NCI-H1694 treated with DMSO at 0.1 percent for 48 hours (cell line): ENCODE results near the gene GALNT14.

Experiments used
- DNase-seq: peaks from one replicate; lab custom pipeline; 2025; lab: John Stamatoyannopoulos, UW

The GALNT14 gene

DNA sequence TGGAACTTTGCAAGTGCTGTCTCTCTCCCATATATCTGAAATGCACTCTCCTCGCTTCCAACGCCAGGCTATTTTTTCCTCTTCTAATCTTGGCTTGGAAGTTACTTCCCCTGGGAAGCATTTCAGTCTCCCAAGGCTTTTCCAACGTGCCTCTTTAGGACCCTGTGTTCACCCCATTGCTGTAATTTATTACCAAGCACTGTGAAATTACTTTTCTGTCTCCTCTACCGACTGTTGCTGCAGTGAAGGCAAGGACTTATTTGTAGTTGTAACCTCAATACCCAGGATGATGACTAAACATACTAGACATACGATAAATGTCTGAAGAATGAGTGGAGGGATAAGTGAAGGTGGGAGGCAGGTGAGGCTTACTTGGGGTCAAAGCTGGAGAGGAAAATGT is 163.7 kb downstream of the GALNT14 start:
- no peak for DNase-seq

DNA sequence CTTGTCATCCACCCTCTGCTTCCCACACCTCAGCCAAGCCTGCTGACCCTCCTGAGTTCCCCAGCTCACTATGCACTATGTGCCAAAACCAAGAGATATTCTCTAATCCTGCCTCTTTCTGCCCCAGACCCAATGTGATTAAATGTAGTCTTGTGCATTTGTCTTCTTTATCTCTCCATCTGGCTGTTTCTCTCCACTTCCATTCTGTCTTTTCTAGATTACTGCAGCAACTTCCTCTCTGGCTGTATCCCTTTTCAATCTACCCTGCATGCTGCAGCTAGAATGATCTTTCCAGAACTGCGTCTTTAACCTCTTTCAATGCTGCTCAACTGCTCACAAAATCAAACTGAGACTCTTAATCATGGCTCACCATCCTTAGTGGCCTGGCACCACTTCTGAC is 164.1 kb downstream of the GALNT14 start:
- DNase-seq = no peak

DNA sequence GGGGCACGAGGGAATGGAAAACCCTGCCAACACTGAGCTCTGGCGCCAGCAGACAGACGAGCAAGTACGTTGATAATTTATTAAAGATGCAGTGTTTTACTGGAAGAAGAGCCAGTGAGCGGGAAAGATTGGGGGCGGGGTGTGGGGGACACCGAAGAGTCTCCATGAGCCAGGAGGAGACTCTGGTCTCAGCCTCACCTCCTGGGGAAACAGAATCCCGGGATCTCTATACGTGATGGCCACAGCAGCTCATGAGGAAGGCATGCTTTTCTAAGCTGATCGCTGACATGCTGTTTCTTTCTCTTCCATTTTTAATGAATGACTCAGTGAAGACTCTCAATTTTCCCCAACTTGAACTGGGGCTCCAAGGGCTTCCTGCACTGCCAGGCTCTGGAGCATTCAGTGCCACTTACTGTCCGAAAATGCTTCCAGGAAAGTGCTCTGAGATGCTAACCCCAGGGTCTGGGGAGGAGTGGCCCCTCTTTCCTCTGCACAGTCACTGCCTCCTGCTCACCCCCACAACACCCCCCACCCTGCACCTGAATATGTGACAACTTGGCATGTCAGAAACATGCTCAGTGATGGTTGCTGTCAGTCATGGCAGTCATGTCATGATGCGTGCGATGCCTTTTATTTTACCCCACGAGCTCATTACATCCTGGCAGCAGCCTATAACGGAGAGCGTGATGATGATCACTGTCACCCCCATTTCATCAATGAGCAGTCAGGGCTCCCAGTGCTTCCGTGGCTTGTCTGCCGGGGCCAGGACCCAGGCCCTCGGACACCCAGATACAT is 166.8 kb downstream of the GALNT14 start:
- DNase-seq = no peak

DNA sequence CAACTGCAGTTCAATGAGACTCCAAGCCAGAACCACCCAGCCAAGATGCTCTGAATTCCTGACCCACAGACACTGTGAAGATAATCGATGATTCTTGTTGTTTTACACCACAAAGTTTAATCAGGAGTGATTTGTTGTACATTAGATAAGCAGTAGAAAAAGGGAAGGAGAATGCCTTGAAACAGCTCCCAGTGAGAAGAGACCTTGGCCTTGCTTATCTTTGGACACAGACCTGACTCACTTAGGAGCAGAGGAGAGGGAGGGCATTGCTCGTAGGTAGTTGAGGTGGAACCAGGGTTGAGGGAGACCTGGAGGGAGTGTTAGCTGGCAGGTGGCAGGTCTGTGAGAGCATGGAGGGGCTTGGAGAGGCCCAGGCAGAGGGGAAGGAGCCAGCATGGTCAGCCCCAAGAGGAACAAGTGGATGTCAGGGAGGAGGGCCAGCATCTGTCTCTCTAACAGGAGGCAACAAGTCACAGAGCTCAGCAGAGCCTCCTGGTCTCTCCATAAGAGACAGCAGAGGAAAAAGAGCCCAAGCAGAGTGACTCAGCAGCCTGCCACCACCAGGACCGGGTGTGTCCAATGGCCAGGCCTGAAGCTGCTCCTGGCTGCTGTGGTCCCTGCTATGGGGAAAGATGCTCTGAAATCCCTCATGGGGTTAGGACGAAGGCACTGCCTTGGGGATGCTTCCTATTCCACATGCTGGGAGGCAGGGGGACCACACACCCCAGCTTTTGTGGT is 169.4 kb downstream of the GALNT14 start:
- DNase-seq = no peak

DNA sequence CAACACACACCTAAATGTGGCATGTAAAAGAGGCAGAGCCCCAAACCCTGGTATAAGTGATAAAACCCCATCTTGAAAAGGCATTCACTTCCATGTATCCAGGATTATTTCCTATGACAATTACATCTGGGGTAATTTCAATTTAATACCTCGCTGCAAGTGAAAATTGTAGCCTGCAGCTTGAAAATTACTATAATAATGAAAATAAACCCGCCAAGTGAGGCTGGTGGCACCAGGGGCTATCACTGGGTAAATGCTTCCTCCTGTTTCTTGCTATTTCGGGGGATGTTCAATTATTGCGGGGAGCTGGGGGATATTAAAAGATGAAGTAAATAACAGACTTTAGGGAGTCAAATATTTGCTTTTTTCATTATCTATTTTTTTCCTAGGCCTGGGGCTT is 171.5 kb downstream of the GALNT14 start:
- no peak for DNase-seq

DNA sequence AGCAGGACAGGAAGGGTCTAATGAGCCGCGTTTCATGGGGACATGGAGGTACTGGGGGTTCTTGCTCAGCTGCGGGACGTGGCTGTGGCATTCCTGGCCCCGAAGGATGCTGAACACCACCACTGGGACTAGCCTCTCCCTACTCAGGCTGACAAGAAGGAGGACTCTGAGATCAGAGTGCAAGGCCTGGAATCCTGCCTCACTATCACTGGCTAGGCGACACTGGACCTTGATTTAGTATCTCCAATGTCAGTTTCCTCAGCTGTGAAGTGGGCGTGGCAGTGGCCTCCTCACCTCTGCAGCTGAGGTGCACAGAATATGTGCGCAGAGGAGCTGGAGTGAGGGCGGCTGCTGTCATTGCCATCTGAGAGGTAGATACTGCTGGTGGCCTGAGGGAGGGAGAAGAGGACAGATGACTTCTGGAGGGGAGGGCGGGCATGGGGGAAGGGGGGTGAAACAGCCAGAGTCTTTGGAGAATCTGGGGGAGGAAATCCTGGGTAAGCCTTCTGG is 173.2 kb downstream of the GALNT14 start:
- no peak for DNase-seq

DNA sequence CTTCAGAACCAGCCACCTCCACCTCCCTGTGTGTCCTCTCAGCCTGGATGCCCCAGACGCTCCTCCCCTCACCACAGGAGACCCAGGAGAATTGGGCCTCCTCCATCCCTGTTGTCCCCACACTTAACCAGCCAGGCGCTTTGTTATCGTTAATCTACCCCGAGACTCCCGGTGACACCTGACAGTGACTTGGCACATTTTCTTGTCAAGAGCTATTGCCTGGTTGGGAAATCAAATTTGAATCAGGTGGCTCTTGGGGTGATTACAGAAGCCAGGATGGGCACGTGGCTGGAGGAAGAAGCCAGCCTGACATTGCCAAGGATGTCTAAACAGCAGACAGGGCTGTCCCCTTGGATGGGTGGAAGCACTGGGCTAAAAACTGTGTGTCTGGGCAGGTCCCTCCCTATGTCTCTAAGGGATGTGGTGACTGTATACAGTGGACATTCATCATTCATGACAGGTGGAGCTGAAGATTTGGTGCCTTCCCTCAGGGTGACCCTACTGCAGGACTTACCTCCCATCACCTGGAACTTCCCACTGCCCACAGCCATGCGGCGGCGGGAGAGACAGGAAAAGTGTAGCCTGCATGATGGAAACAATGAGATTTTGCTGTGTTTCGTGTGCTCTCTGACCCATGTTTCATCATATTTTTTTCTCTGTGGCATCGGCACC is 173.8 kb downstream of the GALNT14 start:
- DNase-seq = no peak

DNA sequence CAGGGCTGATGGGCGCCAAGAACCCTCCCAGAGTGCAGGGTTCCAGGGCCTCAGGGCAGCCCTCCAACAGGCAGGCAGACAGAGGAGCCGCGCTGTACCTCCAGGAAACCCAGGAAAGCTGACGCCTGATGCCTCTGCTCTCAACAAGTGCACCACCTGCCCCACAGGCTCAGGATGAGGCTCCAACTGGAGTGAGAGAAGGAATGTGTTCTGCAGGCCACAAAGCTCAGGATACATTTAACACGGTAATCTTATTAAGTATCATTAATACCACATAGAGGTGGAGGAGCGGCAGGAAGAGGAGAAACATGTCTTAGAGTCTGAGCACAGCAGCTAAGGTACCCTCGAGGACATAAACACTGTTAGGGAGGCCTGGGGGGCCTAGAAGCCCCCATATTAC is 175.1 kb downstream of the GALNT14 start:
- no peak for DNase-seq

DNA sequence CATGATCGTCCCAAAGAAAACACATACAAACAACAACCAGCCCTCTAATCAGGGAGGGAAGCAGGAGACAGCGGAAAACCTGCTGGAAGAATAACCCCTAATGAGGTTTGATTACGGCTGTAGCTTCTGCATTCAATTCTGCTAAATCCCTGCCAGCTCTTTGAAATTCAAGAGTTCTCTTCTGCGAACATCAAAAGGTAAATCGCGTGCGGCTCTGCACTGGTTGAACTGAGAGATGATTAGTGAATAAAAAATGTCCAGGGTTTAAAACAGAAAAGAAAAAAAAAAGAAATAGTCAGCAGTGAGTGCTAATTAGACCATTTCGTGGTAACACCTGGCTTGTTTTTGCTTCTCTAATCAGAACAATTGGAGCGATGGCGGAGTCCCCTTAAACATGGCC is 178.0 kb downstream of the GALNT14 start:
- no peak for DNase-seq

DNA sequence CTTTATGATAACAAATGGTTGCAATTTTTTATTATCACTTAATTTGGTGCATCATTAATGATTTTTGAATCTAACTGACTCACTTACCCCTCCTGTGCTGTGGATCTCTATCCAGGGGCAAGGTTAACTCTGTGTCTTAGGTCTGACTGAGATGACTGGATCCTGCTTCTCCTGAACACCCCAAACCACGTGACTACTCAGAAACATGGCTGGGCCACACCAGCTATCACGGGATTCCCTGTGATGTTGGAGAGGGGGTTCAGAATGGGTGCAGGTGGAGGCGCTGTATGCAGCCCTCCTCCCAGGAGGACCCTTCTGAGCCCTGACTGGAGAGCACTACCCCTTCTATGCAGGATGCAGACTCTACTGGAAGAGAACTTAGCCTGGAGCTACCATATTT is 178.6 kb downstream of the GALNT14 start:
- DNase-seq = no peak

DNA sequence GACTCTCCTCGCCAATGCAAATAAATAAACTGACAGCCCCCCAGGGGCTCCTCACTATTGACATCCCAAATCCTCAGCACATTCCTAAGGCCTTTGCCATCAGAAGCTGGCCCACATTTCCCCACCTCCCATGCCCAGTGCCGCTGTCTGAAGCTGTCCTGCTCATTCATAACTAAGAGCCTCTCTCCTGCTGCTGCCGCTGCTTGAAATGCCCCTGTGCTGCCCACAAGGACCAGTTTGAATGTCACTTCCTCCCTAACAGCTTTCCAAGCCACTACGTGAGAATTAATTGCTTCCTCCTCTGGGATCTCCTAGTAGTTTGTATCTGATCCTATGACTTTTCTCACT is 179.3 kb downstream of the GALNT14 start:
- no peak for DNase-seq

DNA sequence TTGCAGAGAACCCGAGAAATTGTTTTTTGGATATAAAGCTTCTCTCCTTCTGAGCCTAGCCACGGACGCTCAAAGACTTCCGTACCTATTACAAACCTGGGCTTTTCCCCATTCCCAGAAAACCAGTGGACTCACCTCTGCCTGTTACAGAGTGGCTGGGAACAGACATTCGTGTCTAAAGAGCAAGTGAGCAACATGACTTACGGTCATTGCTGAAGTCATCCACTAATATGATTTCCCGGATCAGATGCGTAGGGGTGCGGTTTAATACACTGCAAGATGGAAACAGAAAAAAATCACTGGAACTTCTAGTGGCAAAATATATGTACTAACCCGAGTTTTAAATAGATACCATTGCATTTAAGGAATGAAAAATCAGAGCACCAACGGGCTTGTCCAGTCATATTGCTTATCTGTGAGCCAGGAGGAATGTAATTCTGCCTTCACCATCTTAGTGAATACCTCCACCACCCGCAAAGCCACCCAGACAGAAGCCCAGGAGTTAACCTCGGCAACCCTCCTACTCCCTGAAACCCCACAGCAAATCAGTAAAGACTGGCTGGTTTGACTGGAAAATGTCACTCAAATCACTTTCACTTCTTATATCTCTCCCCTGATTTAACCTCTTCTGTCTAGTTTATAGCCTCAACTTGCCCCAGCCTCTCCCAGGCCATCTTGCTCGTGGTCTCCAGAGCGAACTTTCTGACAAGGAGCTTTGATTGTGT is 179.9 kb downstream of the GALNT14 start:
- no peak for DNase-seq

DNA sequence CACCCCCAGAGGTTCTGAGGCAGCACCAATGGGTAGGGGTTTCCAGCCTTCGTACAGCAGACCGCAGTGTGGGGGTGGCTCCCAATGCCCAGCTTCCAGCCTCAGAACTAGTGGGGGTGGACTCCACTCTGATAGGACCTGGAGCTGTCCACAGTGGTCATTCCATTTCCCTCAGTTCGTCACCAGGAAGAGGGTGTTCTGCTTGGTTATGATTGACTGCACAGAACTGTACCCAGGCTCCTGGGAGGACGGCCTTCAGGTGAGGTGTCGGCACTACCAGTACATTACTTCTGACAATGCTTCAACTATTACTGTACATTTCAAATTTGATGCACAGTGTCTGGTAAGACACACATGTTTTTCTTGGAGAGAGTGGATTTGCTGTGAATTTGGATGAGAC is 180.6 kb downstream of the GALNT14 start:
- no peak for DNase-seq

DNA sequence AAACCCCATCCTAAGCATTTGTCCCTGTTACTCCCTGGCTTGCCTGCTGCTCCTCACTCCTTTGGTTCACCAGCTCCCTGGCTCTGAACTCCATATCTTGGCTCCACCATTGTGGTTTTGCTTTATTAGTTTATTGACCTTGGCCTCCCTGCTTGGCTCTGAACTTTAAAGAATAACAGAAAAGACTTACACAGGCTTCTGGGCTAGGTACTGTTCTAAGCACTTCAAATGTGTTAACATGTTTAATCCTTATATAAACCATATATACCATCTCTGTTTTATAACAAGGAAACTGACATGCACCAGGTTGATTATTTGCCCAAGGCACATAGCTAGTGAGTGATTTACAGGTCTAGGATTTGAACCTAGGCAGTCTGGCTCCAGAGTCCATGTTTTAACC is 181.2 kb downstream of the GALNT14 start:
- DNase-seq = no peak

DNA sequence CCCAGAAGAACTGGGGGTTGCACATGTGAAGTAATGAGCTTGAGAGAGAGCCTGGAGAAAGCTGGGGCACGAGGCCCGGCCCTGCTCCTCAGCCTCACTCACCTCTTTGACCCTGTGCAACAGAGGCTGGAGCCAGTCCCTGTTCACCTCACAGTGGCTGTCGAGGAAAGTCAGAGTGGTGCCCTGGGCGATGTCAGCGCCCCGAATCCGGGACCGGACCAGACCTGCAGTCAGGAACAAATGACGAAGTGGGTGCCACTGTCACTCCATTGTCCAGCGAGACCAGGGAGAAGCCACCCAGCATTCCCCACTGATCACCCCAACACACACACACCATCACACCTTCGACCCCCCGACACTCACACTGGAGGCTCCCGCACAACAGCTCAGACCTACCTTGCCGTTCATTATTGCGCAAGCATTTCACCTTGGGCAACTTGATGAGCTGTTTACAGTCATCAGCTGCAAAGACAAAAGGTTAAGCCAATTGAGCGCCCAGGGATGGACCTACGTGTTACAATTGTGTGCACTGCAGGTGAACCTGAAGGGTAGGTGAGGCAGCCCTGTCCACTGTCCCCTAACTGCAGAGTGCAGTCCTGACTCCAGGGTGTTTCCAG is 182.6 kb downstream of the GALNT14 start:
- DNase-seq = no peak

DNA sequence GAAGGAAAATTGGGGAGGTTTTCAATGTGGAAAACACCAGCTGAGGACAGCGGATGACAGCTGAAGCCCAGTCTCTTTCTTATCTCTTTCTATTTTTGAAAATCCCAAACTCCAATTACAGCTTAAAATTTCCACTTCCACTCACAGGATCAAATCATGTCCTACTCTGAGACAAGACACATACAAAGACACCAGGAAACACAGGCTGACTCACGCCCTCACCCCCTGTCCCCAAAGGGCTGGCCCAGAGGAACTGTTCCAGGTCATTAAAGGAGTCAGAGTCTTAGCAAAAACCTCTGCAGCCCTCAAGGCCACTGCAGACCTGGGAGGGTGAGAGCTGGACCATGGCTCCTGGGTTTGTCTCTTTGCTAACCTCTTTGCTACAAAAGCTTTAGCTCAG is 187.9 kb downstream of the GALNT14 start:
- DNase-seq = no peak

DNA sequence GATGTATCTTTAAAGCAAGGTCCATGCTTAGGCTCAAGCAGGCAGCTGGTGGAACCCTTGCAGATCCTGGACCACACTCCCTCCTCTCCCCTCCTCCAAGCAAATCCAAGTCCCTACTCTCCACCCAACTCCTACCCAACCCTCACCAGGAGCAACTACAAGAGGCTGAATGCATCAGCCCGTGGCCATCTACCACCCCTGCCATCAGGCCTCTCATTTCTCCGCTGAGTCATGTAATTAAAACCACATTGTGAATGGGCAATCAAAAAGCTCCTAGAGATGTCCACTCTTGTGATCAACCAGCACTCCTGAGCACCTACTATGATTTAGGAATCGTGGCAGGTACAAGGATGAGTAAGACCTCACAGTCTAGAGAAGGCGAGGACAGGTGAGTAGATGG is 188.8 kb downstream of the GALNT14 start:
- DNase-seq = no peak

DNA sequence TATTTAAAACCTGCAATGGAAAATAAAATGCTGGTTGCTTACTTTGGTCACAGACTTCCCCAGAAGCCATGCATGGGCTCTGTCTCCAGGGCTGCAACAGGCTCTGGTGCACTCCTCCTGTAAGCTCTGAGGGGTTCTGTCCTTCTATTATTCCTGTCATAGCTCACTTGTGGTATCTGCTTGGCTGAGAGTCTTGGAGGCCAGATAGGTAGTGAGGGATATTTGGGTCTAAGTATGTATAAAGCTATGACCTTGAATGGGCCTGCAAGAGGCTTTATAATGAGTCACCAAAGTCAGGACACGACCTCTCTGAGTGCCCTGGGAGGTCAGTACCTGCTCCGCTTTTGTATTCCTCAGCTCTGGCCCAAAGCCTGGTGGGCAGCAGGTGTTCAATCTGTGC is 189.4 kb downstream of the GALNT14 start:
- DNase-seq = no peak

DNA sequence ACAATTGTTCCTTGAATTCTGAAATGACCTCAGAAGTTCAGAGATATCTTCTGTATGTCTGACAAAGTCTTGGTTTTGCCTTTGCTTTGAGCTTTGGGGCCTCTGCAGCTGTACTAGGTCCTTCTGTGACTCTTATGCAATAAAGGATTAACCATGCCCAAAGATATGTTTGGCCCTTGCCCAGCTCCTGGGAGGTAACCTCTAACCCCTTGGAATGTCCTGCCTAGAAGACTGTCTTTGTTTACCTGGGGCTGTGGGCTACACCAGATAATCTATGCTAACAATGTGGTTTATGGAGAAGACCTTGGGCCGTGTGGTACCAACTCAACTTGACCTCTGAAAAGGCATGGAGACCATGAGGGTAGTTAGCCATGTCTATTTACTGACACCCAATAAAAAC is 190.1 kb downstream of the GALNT14 start:
- DNase-seq = no peak

DNA sequence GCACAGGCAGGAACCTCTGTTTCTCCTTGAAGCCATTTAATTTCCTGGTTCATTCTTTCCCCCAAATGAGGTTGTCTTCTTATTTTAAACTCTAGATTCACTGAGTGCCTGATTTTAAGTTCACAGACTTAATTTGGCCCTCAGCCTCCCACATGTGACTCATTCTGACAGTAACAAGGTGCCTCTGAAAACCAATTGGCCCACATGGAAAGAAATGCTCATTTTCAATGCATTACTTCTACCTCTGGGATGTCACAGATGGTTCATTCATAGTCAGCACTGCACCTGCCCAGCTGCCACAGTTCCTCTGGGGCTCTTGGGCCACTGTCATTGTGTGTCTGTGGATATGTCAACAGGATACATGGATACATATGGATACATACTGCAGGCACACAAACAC is 190.6 kb downstream of the GALNT14 start:
- no peak for DNase-seq

DNA sequence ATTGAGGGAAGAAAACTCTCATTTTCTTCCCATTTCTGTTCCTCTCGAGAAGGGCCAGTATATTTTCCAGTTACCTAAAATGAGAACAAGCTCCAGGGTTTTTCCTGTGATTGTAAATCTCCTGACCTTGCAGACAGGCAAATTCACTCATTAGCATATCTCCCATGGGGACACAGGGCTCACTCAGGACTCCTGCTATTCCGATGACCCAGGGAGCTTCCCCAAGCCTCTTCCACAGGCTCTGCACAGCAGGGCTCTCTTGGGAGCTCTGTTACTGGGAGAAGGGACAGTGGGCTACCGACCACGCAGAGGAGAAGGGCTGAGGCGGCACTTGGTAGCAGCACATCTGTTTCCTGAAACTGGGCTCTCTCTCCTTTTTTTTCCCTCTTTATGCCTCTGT is 195.8 kb downstream of the GALNT14 start:
- DNase-seq = no peak

DNA sequence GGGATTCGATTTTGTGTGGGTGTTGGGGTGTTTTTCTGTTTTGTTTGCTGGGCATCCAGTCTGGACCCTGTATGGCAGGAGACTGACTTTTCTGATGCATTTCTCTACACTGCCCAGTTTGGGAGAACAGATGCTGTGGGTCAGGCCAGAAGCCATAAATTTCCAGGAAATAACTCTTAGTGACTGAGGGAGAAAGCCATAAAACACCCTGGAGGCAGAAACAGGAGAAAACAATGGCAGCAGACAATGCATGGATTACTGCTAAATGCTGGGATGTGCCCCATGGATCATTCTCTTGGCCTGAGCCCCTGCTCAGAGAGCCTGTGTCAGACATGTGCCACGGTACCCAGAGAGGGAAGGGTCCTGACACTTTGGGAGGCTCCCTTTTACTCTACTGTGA is 197.4 kb downstream of the GALNT14 start:
- no peak for DNase-seq
